Measurements from ENCODE around the gene KIF26A. TPM values are rescaled to one million over a fixed set of nuclear protein-coding genes. Genes with fewer than 3 reads are reported as not detected.
A peak's percentile ranks its signal among the peaks of the same experiment; 100 is the strongest.
"Not testable (repeated sequence)": the region's sequence is repeated elsewhere in the genome, so short reads cannot be mapped to it uniquely, and the experiment has no call there.

Gene KIF26A
- polyA plus RNA-seq, 4 donors = 0.27 to 8.6 (median 4.8) TPM; not detected in 1

- H3K9me3 ChIP-seq (ENCODE audit: control insufficient read depth in 2 of 2, insufficient read depth in 1 of 2, low read depth in 1 of 2, low read length in 1 of 2) = no peaks in the 10 kb centered on the region
- peaks cover 0 to 39% (median 2%) of the 10 kb centered on the region in 3 donors for H3K4me1 ChIP-seq (ENCODE audit: control insufficient read depth in 3 of 3, insufficient read depth in 2 of 3, low read depth in 1 of 3, low read length in 2 of 3)
- no peak for FAIRE-seq
- no peak for DNase-seq
- H3K36me3 ChIP-seq (ENCODE audit: control insufficient read depth in 3 of 3, insufficient read depth in 2 of 3, low read depth in 1 of 3, low read length in 3 of 3) = no peaks in the 10 kb centered on the region
- H3K4me3 ChIP-seq (ENCODE audit: low read depth in 1 of 3, low read length in 3 of 3) = no peak overlapping the region
- WGBS, 3 donors = 70 to 81% (median 79%) methylated on average over 13 to 14 of the region's 14 CpGs
- H3K27ac ChIP-seq (ENCODE audit: low read depth in 1 of 3, low read length in 2 of 3) = no peak overlapping the region
- H3K27me3 ChIP-seq (ENCODE audit: control insufficient read depth in 3 of 3, insufficient read depth in 3 of 3, low read length in 3 of 3) = peaks cover 0 to 21% (median 0%) of the 10 kb centered on the region in 3 donors
Observed at GRCh38 chr14:104221071-104221625, 82.8 kb downstream of the KIF26A start.

- Histone ChIP-seq H3K4me3 (ENCODE audit: low read depth in 1 of 3, low read length in 3 of 3) (no peak overlapping the region), H3K36me3 (ENCODE audit: control insufficient read depth in 3 of 3, insufficient read depth in 2 of 3, low read depth in 1 of 3, low read length in 3 of 3) (no peaks in the 10 kb centered on the region), H3K9me3 (ENCODE audit: control insufficient read depth in 2 of 2, insufficient read depth in 1 of 2, low read depth in 1 of 2, low read length in 1 of 2) (no peaks in the 10 kb centered on the region), H3K4me1 (ENCODE audit: control insufficient read depth in 3 of 3, insufficient read depth in 2 of 3, low read depth in 1 of 3, low read length in 2 of 3) (peaks cover 0 to 44% (median 2%) of the 10 kb centered on the region in 3 donors), H3K27ac (ENCODE audit: low read depth in 1 of 3, low read length in 2 of 3) (no peak overlapping the region), H3K27me3 (ENCODE audit: control insufficient read depth in 3 of 3, insufficient read depth in 3 of 3, low read length in 3 of 3) (peaks cover 0 to 21% (median 0%) of the 10 kb centered on the region in 3 donors)
- 67 to 85% (median 77%) methylated on average over 21 of the region's 21 CpGs for WGBS, 3 donors
- DNase-seq (peak in 1 of 2 donors; percentile 21), FAIRE-seq (no peak)
Observed at GRCh38 chr14:104221636-104222369, 83.4 kb downstream of the KIF26A start.

GRCh38 chr14:104222396-104223036 lies 84.1 kb downstream of the KIF26A start:
- no peak for FAIRE-seq
- no peaks in the 10 kb centered on the region for H3K36me3 ChIP-seq (ENCODE audit: control insufficient read depth in 3 of 3, insufficient read depth in 2 of 3, low read depth in 1 of 3, low read length in 3 of 3)
- H3K9me3 ChIP-seq (ENCODE audit: control insufficient read depth in 2 of 2, insufficient read depth in 1 of 2, low read depth in 1 of 2, low read length in 1 of 2) = peaks cover 0 to 6% of the 10 kb centered on the region in 2 donors
- no peak overlapping the region for H3K27ac ChIP-seq (ENCODE audit: low read depth in 1 of 3, low read length in 2 of 3)
- 60 to 82% (median 62%) methylated on average over 11 of the region's 11 CpGs for WGBS, 3 donors
- no peak for DNase-seq
- H3K4me3 ChIP-seq (ENCODE audit: low read depth in 1 of 3, low read length in 3 of 3) = no peak overlapping the region
- peaks cover 0 to 44% (median 2%) of the 10 kb centered on the region in 3 donors for H3K4me1 ChIP-seq (ENCODE audit: control insufficient read depth in 3 of 3, insufficient read depth in 2 of 3, low read depth in 1 of 3, low read length in 2 of 3)
- H3K27me3 ChIP-seq (ENCODE audit: control insufficient read depth in 3 of 3, insufficient read depth in 3 of 3, low read length in 3 of 3) = peaks cover 0 to 21% (median 0%) of the 10 kb centered on the region in 3 donors

GRCh38 chr14:104223101-104224041 lies 85.0 kb downstream of the KIF26A start:
- H3K36me3 ChIP-seq (ENCODE audit: control insufficient read depth in 3 of 3, insufficient read depth in 2 of 3, low read depth in 1 of 3, low read length in 3 of 3) = no peaks in the 10 kb centered on the region
- peak; percentile 41 to 82 for DNase-seq
- peak overlapping the region in 1 of 3 donors; percentile 21 for H3K4me3 ChIP-seq (ENCODE audit: low read depth in 1 of 3, low read length in 3 of 3)
- H3K4me1 ChIP-seq (ENCODE audit: control insufficient read depth in 3 of 3, insufficient read depth in 2 of 3, low read depth in 1 of 3, low read length in 2 of 3) = peaks cover 0 to 44% (median 2%) of the 10 kb centered on the region in 3 donors
- no peak for FAIRE-seq
- H3K9me3 ChIP-seq (ENCODE audit: control insufficient read depth in 2 of 2, insufficient read depth in 1 of 2, low read depth in 1 of 2, low read length in 1 of 2) = peaks cover 0 to 15% of the 10 kb centered on the region in 2 donors
- peaks cover 0 to 20% (median 0%) of the 10 kb centered on the region in 3 donors for H3K27me3 ChIP-seq (ENCODE audit: control insufficient read depth in 3 of 3, insufficient read depth in 3 of 3, low read length in 3 of 3)
- peak overlapping the region in 1 of 3 donors; percentile 39 for H3K27ac ChIP-seq (ENCODE audit: low read depth in 1 of 3, low read length in 2 of 3)
- 21 to 34% (median 28%) methylated on average over 35 to 41 of the region's 41 CpGs for WGBS, 3 donors

- FAIRE-seq (no peak), DNase-seq (peak in 1 of 2 donors; percentile 49)
- H3K9me3 ChIP-seq (ENCODE audit: control insufficient read depth in 2 of 2, insufficient read depth in 1 of 2, low read depth in 1 of 2, low read length in 1 of 2) = peaks cover 0 to 15% of the 10 kb centered on the region in 2 donors
- peak overlapping the region in 2 of 3 donors; percentile 26 to 89 for H3K27ac ChIP-seq (ENCODE audit: low read depth in 1 of 3, low read length in 2 of 3)
- 15 to 43% (median 32%) methylated on average over 8 of the region's 8 CpGs for WGBS, 3 donors
- H3K4me3 ChIP-seq (ENCODE audit: low read depth in 1 of 3, low read length in 3 of 3) = no peak overlapping the region
- H3K27me3 ChIP-seq (ENCODE audit: control insufficient read depth in 3 of 3, insufficient read depth in 3 of 3, low read length in 3 of 3) = peaks cover 0 to 14% (median 0%) of the 10 kb centered on the region in 3 donors
- H3K4me1 ChIP-seq (ENCODE audit: control insufficient read depth in 3 of 3, insufficient read depth in 2 of 3, low read depth in 1 of 3, low read length in 2 of 3) = peaks cover 0 to 44% (median 2%) of the 10 kb centered on the region in 3 donors
- H3K36me3 ChIP-seq (ENCODE audit: control insufficient read depth in 3 of 3, insufficient read depth in 2 of 3, low read depth in 1 of 3, low read length in 3 of 3) = no peaks in the 10 kb centered on the region
Observed at GRCh38 chr14:104224131-104224505, 85.7 kb downstream of the KIF26A start.

GRCh38 chr14:104224506-104225277 lies 86.3 kb downstream of the KIF26A start:
- H3K27ac ChIP-seq (ENCODE audit: low read depth in 1 of 3, low read length in 2 of 3) = peak overlapping the region; percentile 38 to 90 (median 89)
- WGBS, 3 donors = 27 to 40% (median 37%) methylated on average over 13 to 19 of the region's 19 CpGs
- no peak for FAIRE-seq

GRCh38 chr14:104225278-104226190 lies 87.1 kb downstream of the KIF26A start:
- H3K27ac ChIP-seq (ENCODE audit: low read depth in 1 of 3, low read length in 2 of 3) = peak overlapping the region in 2 of 3 donors; percentile 85 to 89
- 4 to 45% (median 17%) methylated on average over 17 to 23 of the region's 28 CpGs for WGBS, 3 donors
- peak; percentile 90 to 91 for DNase-seq
- H3K36me3 ChIP-seq (ENCODE audit: control insufficient read depth in 3 of 3, insufficient read depth in 2 of 3, low read depth in 1 of 3, low read length in 3 of 3); FAIRE-seq; H3K27me3 ChIP-seq (ENCODE audit: control insufficient read depth in 3 of 3, insufficient read depth in 3 of 3, low read length in 3 of 3); H3K4me3 ChIP-seq (ENCODE audit: low read depth in 1 of 3, low read length in 3 of 3): not testable (repeated sequence)
- H3K4me1 ChIP-seq (ENCODE audit: control insufficient read depth in 3 of 3, insufficient read depth in 2 of 3, low read depth in 1 of 3, low read length in 2 of 3) = peaks cover 0 to 40% (median 2%) of the 10 kb centered on the region in 3 donors
- peaks cover 0 to 15% of the 10 kb centered on the region in 2 donors for H3K9me3 ChIP-seq (ENCODE audit: control insufficient read depth in 2 of 2, insufficient read depth in 1 of 2, low read depth in 1 of 2, low read length in 1 of 2)

More at GRCh38 chr14:104224506-104225277, 86.3 kb downstream of the KIF26A start:
- Histone ChIP-seq H3K9me3 (ENCODE audit: control insufficient read depth in 2 of 2, insufficient read depth in 1 of 2, low read depth in 1 of 2, low read length in 1 of 2) (peaks cover 0 to 15% of the 10 kb centered on the region in 2 donors), H3K27me3 (ENCODE audit: control insufficient read depth in 3 of 3, insufficient read depth in 3 of 3, low read length in 3 of 3) (peaks cover 0 to 11% (median 0%) of the 10 kb centered on the region in 3 donors), H3K4me1 (ENCODE audit: control insufficient read depth in 3 of 3, insufficient read depth in 2 of 3, low read depth in 1 of 3, low read length in 2 of 3) (peaks cover 0 to 44% (median 2%) of the 10 kb centered on the region in 3 donors), H3K36me3 (ENCODE audit: control insufficient read depth in 3 of 3, insufficient read depth in 2 of 3, low read depth in 1 of 3, low read length in 3 of 3) (no peaks in the 10 kb centered on the region), H3K4me3 (ENCODE audit: low read depth in 1 of 3, low read length in 3 of 3) (no peak overlapping the region)
- peak; percentile 32 to 76 for DNase-seq
